NK-92 (cell line): ENCODE measurements around the gene TRMT2A.

ENCODE experiments used
- DNase-seq: peaks from one replicate; lab custom pipeline; 2025; ENCODE audit not compliant: unreplicated experiment; lab: John Stamatoyannopoulos, UW

Gene TRMT2A

DNA sequence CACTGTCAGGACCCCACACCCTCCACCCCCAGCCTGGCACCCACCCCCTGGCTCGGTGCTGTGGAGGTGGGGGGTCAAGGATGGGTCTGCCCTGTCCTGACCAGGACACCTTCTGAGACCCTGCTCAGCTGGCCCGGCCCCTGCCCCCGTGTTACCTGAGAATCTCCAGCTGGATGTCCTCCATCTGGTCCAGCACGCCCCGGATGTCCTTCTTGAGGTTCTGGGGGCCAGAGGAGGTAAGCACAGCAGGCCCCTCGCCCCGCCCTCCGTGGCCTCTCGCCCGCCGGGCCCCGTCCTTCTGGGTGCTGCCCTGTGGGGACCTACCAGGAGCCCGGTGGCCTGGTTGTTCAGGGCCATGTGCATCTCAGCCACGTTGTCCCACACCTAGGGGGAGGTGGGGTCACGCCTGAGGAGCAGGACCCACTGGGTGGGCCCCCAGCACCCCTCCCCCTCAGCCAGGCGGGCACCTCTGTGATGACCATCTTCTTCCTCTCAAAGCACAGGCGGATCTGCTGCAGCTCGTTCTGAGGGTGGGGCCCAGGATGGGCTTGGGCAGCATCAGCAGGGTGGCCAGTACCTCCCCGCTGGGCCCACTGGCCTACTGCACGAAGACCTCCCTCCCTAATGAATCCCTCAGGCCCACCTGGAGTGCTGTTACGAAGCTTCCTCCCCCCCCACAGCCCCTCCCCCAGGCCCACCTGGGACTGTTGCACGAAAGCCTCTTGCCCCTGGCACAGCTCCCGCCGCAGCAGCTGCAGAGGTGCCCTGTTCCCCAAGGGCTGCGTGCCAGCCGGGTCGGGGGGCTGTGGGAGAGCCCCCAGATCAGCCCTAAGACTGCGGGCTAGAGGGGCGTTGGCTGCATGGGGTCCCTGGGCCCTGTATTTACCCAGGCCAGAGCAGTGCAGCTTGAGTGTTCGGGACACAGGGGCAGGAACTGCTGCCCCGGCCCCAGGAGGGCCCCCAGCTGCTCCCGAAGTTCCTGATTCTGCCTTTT lies 32.5 kb upstream of the TRMT2A start:
- no peak for DNase-seq

DNA sequence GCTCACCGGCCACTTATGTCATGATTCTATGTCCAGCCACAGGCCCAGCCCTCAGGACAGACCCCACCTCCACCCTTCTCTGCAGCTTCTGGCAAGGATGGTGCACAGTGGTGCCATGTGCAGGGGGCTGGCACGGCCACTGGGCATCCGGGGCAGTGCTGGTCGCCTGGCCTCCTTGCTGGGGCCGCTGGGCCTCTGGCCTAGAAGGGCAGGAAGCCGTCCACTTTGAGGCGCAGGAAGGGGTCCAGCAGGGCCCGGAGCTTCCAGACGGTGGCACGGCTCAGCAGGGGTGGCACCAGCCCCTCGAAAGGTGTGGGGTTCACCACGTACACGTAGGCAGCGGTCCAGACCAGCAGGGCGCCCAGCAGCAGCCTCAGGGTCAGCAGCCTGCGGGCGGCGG lies 31.4 kb upstream of the TRMT2A start:
- no peak for DNase-seq

GRCh38 chr22:20147237-20147988 lies 30.4 kb upstream of the TRMT2A start:
- DNase-seq, result no peak

GRCh38 chr22:20146777-20147176 lies 29.8 kb upstream of the TRMT2A start:
- DNase-seq, result no peak

DNA sequence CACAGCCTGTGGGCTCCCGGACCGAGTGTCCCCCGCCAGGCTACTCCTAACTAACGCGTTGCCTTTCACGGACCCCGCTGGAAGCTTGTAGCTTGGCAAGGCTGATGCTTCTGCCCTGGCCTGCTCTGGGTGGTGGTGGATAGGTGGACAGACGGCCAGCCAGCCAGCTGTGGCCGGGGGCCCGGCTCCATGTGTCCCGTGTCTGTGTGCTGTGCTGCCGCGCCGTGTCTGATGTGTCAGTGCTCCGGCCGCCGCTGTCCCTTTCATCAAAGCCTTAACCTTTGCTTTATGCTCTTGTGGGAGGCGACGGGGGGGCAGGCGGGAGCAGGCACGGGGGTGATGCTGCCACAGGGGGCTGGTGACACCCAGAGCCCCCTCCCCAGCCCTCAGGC lies 28.8 kb upstream of the TRMT2A start:
- DNase-seq, result no peak

DNA sequence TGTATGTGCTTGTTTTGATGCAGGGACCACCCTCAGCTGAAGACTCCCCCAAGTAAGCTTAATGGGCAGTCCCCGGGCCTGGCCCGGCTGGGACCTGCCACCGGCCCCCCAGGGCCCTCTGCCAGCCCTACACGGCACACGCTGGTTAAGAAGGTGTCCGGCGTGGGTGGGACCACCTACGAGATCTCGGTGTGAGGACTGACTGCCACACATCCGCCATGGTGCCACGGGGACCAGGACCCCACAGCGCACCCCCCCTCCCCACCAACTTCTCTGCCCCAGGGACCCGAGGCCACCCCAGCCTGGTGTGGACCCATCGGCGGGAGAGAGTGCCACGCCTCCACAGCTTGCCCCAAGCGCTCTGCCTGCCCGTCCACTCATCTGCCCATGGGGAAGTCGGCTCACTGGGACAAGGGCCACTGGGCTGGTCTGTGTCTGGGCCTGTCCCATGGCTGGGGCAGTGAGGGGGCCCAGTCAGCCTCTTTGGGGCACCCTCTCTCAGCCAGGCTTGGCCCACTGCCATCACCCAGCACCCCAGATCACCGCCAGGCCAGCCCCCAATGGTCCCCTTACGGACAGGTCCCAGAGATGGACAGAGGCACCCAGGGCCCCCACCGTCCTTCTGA lies 28.3 kb upstream of the TRMT2A start:
- DNase-seq, result no peak

DNA sequence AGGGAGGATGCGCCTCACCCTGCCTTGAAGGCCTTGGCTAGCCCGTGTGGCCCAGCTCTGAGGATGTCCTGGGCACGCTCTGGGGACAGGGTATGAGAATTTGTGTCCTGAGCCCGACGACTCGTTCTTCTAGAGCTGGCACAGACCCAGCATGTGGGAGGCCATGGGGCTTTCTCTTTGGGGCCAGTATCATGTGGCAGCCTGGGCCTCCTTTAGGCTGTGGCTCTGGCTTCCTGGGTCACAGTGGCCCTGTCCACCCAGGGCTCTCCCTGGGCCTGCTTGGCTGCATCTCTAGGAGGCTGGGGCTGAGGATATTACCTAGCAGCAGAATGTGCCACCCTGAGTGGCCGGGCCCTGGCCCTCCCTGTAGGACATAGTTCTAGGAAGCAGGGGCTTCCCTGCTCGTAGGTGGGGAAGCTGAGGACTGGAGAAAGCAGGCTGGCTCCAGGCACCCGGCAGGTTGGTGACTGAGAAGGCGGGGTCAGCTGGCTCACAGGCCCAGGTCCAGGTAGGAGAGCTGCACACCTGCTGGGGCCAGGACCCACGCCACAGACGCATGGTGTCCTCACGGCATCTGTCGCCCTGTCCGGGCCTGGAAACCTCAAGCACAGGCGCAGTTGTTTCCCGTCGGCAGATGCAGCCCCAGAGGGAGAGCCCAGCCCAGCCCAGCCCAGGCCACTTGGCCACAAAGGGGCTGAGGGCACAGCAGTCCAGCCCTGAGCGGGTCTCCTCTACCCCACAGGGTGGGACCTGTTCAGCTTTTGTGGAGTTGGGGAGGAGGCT lies 27.0 kb upstream of the TRMT2A start:
- no peak for DNase-seq

DNA sequence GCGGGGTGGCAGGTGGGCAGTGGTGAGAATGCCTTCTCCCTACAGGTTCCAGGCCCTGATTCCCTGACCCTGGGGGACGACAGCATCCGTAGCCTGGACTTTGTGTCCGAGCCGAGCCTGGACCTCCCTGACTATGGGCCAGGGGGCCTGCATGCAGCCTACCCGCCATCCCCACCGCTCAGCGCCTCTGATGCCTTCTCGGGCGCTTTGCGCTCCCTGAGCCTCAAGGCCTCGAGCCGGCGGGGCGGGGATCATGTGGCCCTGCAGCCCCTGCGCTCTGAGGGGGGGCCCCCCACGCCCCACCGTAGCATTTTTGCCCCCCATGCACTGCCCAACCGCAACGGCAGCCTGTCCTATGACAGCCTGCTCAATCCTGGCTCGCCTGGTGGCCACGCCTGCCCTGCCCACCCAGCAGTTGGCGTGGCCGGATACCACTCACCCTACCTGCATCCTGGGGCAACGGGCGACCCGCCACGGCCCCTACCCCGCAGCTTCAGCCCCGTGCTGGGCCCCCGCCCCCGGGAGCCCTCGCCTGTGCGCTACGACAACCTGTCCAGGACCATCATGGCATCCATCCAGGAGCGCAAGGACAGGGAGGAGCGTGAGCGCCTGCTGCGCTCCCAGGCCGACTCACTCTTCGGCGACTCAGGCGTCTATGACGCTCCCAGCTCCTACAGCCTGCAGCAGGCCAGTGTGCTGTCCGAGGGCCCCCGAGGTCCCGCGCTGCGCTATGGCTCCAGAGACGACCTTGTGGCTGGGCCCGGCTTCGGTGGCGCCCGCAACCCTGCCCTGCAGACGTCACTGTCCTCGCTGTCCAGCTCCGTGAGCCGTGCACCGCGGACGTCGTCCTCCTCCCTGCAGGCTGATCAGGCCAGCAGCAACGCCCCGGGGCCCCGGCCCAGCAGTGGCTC lies 25.9 kb upstream of the TRMT2A start:
- DNase-seq, result no peak

DNA sequence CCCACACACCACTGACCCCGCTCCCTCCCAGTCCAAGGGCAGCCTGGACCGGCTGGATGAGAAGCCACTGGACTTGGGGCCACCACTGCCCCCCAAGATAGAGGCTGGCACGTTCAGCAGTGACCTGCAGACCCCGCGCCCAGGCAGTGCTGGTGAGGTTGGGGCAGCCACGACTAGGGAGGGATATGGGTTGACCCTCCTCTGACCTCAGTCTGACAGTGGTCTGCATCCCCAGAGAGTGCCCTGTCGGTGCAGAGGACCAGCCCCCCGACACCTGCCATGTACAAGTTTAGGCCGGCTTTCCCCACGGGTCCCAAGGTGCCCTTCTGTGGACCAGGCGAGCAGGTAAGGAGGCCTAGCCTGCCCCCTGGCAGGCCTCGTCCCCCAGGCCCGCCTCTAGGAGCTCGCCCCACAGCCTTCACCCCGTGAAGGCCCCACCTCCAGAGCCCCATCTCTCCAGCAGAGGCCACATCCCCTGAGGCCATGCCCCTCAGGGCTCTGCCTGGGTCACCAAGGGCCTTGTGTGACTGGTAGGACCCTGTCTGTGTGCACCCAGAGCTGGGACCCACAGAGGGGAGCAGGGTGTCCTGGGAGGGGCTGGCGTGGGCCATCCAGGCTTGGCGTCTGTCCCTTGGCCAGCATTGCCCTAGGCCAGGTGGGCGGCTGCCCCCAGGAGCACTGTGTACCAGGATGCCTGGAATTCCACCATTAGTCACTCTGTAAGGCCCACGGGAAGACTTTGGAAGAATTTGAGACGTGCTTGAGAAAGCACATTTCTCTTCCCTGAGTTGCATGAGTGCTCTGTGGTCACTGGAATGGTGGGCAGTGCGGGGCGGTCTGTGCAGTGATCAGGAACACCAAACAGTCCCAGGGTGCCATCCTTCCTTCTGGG lies 24.4 kb upstream of the TRMT2A start:
- no peak for DNase-seq

GRCh38 chr22:20140521-20140964 lies 23.5 kb upstream of the TRMT2A start:
- DNase-seq, result no peak

GRCh38 chr22:20140107-20140445 lies 23.1 kb upstream of the TRMT2A start:
- no peak for DNase-seq

GRCh38 chr22:20139391-20140106 lies 22.5 kb upstream of the TRMT2A start:
- DNase-seq, result no peak

- no peak for DNase-seq
These were observed 21.8 kb upstream of the TRMT2A start for GRCh38 chr22:20138868-20139267.

GRCh38 chr22:20138417-20138738 lies 21.4 kb upstream of the TRMT2A start:
- DNase-seq, result no peak

GRCh38 chr22:20137671-20138416 lies 20.8 kb upstream of the TRMT2A start:
- DNase-seq, result no peak

DNA sequence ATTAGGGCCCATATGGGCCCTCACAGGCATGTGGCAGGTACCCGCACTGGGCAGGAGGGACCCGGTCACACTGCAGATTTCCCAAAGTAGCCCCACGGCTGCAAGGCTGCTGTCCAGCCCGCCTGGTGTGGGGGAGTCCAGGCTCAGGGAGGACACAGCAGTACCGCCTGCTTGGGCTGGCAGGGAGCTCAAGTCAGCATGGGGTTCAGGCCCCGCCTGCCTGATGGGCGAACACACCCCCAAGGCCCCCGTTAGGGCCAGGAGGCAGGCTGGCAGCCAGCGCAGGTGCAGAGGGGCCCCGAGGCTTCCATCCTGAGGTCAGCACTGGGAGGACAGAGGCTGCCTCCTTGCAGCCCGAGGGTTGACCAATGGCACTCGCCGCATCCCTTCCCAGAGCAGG lies 20.1 kb upstream of the TRMT2A start:
- no peak for DNase-seq

DNA sequence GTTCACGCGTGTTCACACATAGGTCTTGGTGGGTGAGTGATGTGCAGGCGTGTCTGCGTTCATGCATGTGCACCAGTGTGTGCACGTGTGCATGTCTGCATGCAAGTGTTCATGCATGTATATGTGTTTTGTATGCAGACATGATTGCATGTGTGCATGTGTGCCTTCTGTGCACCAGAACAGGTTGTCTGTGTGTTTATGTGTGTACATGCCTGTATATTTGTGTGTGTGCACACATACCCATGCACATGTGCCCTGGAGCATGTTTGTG lies 19.5 kb upstream of the TRMT2A start:
- DNase-seq, result no peak
